Fibroblast of lung (primary cell): ENCODE measurements around the gene CFAP20. TPM values are rescaled to one million over a fixed set of nuclear protein-coding genes. Genes with fewer than 3 reads are reported as not detected.

Source experiments
- DNase-seq, 2 donors: peaks; one replicate each; pipeline versions ENCODE4 v3.0.0 to v3.0.0-alpha.2; 2010; ENCODE audit warnings: low read depth in 2 of 2
- H2AFZ ChIP-seq: 2 replicates; pipeline ENCODE4 v1.5.1; 2012; ENCODE audit warnings: low read length, control low read depth, inconsistent platforms
- H3K27ac ChIP-seq: 2 replicates; pipeline ENCODE4 v1.5.1; 2011; ENCODE audit warnings: low read length, control low read depth; ENCODE audit not compliant: insufficient read depth
- H3K27me3 ChIP-seq: 2 replicates; pipeline ENCODE4 v1.5.1; 2011; ENCODE audit warnings: mild to moderate bottlenecking, low read length; ENCODE audit not compliant: control insufficient read depth, insufficient read depth
- H3K36me3 ChIP-seq: 2 replicates; pipeline ENCODE4 v1.5.1; 2011; ENCODE audit warnings: low read length; ENCODE audit not compliant: control insufficient read depth, insufficient read depth
- H3K4me1 ChIP-seq: 2 replicates; pipeline ENCODE4 v1.5.1; 2011; ENCODE audit warnings: low read length; ENCODE audit not compliant: control insufficient read depth, insufficient read depth; ENCODE audit errors: extremely low read depth
- H3K4me2 ChIP-seq: 2 replicates; pipeline ENCODE4 v1.5.1; 2011; ENCODE audit warnings: low read length, control low read depth; ENCODE audit not compliant: insufficient read depth; ENCODE audit errors: extremely low read depth
- H3K4me3 ChIP-seq, 4 experiments: fragments of 200-600 bp in 1 of 4; sonication (generic) in 1 of 4; replicated peaks in 1 of 4; 2 replicates each; pipeline ENCODE4 v1.5.1; 2011 to 2016; ENCODE audit warnings: low read length in 4 of 4, low read depth in 3 of 4, mild to moderate bottlenecking in 3 of 4, control low read depth in 2 of 4, inconsistent platforms in 1 of 4, mixed read lengths in 1 of 4; ENCODE audit not compliant: insufficient read depth in 1 of 4; ENCODE audit errors: control extremely low read depth in 1 of 4
- H3K79me2 ChIP-seq: 2 replicates; pipeline ENCODE4 v1.5.1; 2012; ENCODE audit warnings: mild to moderate bottlenecking, low read length, inconsistent platforms; ENCODE audit not compliant: control insufficient read depth, insufficient read depth
- H3K9ac ChIP-seq: 2 replicates; pipeline ENCODE4 v1.5.1; 2011; ENCODE audit warnings: mild to moderate bottlenecking, low read length, control low read depth; ENCODE audit not compliant: insufficient read depth
- H3K9me3 ChIP-seq: 2 replicates; pipeline ENCODE4 v1.5.1; 2012; ENCODE audit warnings: low read depth, low read length; ENCODE audit not compliant: control insufficient read depth, insufficient read depth
- H4K20me1 ChIP-seq: 2 replicates; pipeline ENCODE4 v1.5.1; 2011; ENCODE audit warnings: low read length; ENCODE audit not compliant: control insufficient read depth, insufficient read depth; ENCODE audit errors: extremely low read depth
- CTCF ChIP-seq, 2 donors: IDR thresholded peaks in 1 of 2; conservative IDR thresholded peaks in 1 of 2; 1 replicate in 1 of 2; 2 replicates in 1 of 2; pipeline ENCODE4 v1.5.1; 2011 to 2012; ENCODE audit warnings: low read length in 2 of 2, control low read depth in 1 of 2, inconsistent platforms in 1 of 2, low read depth in 1 of 2, mild to moderate bottlenecking in 1 of 2
- EZH2 ChIP-seq: IDR thresholded peaks from 2 replicates; pipeline ENCODE4 v1.5.1; 2012; ENCODE audit warnings: low read length, control low read depth, mild to moderate bottlenecking; ENCODE audit errors: missing control alignments
- polyA plus RNA-seq, 2 donors: library from polyadenylated mRNA; depleted of rRNA in 1 of 2; stranded (reverse) in 1 of 2; unstranded in 1 of 2; fragments of >200 nt; gene quantifications; 2 replicates each; pipeline ENCODE4 v1.2.1, GENCODE V29; 2011 to 2012; ENCODE audit warnings: missing spikeins in 1 of 2
- total RNA-seq: library from RNA; depleted of rRNA; stranded (reverse); fragments of >200 nt; gene quantifications from 2 replicates; pipeline ENCODE4 v1.2.1, GENCODE V29; 2014

CFAP20 gene
- total and polyA plus RNA-seq, 2 donors (not counting 1 experiment from before 2014, with no cell fraction given), result 29.2 to 30.2 TPM

GRCh38 chr16:58148099-58148498 is 18.9 kb upstream of the CFAP20 start:
- no peak overlapping the region for H2AFZ ChIP-seq
- H3K79me2 ChIP-seq, result no peaks in the 10 kb centered on the region
- no peaks in the 10 kb centered on the region for H3K9me3 ChIP-seq
- H3K36me3 ChIP-seq, result no peaks in the 10 kb centered on the region
- H3K27ac ChIP-seq, result no peak overlapping the region
- no peaks in the 10 kb centered on the region for H3K27me3 ChIP-seq
- H3K4me3 ChIP-seq, result no peak overlapping the region
- H3K9ac ChIP-seq, result no peak overlapping the region
- no peak overlapping the region for H3K4me2 ChIP-seq
- no peaks in the 10 kb centered on the region for H3K4me1 ChIP-seq
- TF ChIP-seq CTCF (conservative IDR thresholded peaks at IDR 0.05 in 1 of 2, IDR thresholded peaks at IDR 0.05 in 1 of 2; ENCODE audit: low read depth in 1 of 2, low read length in 2 of 2), result no peak
- TF ChIP-seq EZH2, result no peak
- no peak for DNase-seq
- no peaks in the 10 kb centered on the region for H4K20me1 ChIP-seq

DNA sequence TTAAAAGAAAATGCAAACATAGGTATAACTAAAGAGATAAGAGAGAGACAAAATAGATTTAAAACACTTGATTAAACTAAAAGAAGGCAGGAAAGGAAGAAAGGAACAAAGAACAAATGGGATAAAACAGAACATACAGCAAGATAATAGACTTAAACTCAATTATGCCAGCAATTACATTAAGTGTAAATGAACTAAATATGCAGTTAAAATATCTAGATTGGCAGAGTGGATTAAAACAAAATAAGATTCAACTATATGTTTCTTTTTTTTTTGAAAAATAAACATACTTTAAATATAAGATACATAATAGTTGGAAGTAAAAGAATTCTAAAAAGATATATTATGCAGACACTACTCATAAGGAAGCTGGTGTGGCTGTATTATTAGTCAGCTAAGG is 9.7 kb upstream of the CFAP20 start:
- H3K9me3 ChIP-seq, result no peaks in the 10 kb centered on the region
- TF ChIP-seq EZH2, result no peak
- TF ChIP-seq CTCF (conservative IDR thresholded peaks at IDR 0.05 in 1 of 2, IDR thresholded peaks at IDR 0.05 in 1 of 2; ENCODE audit: low read depth in 1 of 2, low read length in 2 of 2), result no peak
- no peak overlapping the region for H3K27ac ChIP-seq
- no peak overlapping the region for H3K4me3 ChIP-seq
- no peak overlapping the region for H2AFZ ChIP-seq
- no peaks in the 10 kb centered on the region for H4K20me1 ChIP-seq
- no peaks in the 10 kb centered on the region for H3K4me1 ChIP-seq
- no peak overlapping the region for H3K9ac ChIP-seq
- H3K4me2 ChIP-seq, result no peak overlapping the region
- H3K36me3 ChIP-seq, result no peaks in the 10 kb centered on the region
- no peak for DNase-seq
- H3K79me2 ChIP-seq, result no peaks in the 10 kb centered on the region
- no peaks in the 10 kb centered on the region for H3K27me3 ChIP-seq

GRCh38 chr16:58137581-58137980 is 8.4 kb upstream of the CFAP20 start:
- no peak for TF ChIP-seq EZH2
- no peak for TF ChIP-seq CTCF (conservative IDR thresholded peaks at IDR 0.05 in 1 of 2, IDR thresholded peaks at IDR 0.05 in 1 of 2; ENCODE audit: low read depth in 1 of 2, low read length in 2 of 2)

More at GRCh38 chr16:58137581-58137980, 8.4 kb upstream of the CFAP20 start:
- no peak for DNase-seq
- H3K36me3 ChIP-seq, result no peaks in the 10 kb centered on the region
- no peak overlapping the region for H3K4me3 ChIP-seq
- H3K27ac ChIP-seq, result no peak overlapping the region
- no peaks in the 10 kb centered on the region for H4K20me1 ChIP-seq
- no peak overlapping the region for H3K4me2 ChIP-seq
- H3K79me2 ChIP-seq, result no peaks in the 10 kb centered on the region
- no peaks in the 10 kb centered on the region for H3K27me3 ChIP-seq
- no peaks in the 10 kb centered on the region for H3K4me1 ChIP-seq
- H3K9ac ChIP-seq, result no peak overlapping the region
- no peaks in the 10 kb centered on the region for H3K9me3 ChIP-seq
- H2AFZ ChIP-seq, result no peak overlapping the region
